SK-N-SH (cell line): ENCODE results near the gene PRPH. TPM values are rescaled to one million over a fixed set of nuclear protein-coding genes. Genes with fewer than 3 reads are reported as not detected.

Experiments used
- CTCF ChIA-PET: fragments of 300-600, 350-600 bp; formaldehyde crosslinking; extraction: SDS; loops from one replicate; lab custom pipeline; 2021; lab: Yijun Ruan, JAX
- POLR2A ChIA-PET: fragments of 350-600 bp; sonication (Branson Sonifier 250); formaldehyde crosslinking; extraction: SDS; loops from one replicate; lab custom pipeline; 2020; ENCODE audit warnings: antibody characterized with exemption, inconsistent platforms; lab: Yijun Ruan, JAX
- DNase-seq: peaks from one replicate; pipeline ENCODE4 v3.0.0; 2012
- H2AFZ ChIP-seq: fragments of 200-600 bp; sonication (generic); 2 replicates; pipeline ENCODE4 v1.8.1; 2016; ENCODE audit warnings: antibody characterized with exemption, mild to moderate bottlenecking, low read depth
- H3F3A ChIP-seq: fragments of 200-600 bp; sonication (generic); replicated peaks from 2 replicates; pipeline ENCODE3; 2016; ENCODE audit warnings: antibody characterized with exemption, mild to moderate bottlenecking; ENCODE audit not compliant: insufficient read depth
- H3K27ac ChIP-seq, 2 experiments: fragments of 200-500 bp in 1 of 2; fragments of 200-600 bp in 1 of 2; sonication (Bioruptor generic) in 1 of 2; sonication (generic), shearing (Covaris generic) in 1 of 2; 2 replicates each; pipeline versions ENCODE4 v1.5.1 to v1.6.1; 2014 to 2016; ENCODE audit warnings: low read depth in 2 of 2, inconsistent platforms in 1 of 2, low read length in 1 of 2, mild to moderate bottlenecking in 1 of 2, mixed read lengths in 1 of 2
- H3K27me3 ChIP-seq: fragments of 200-600 bp; sonication (generic), shearing (Covaris generic); 2 replicates; pipeline ENCODE4 v1.6.1; 2016; ENCODE audit warnings: mixed run types; ENCODE audit not compliant: insufficient read depth
- H3K36me3 ChIP-seq, 2 experiments: fragments of 200-500 bp in 1 of 2; fragments of 200-600 bp in 1 of 2; sonication (Bioruptor generic) in 1 of 2; sonication (generic) in 1 of 2; replicated peaks in 1 of 2; 2 replicates each; pipeline versions ENCODE3 to v1.5.1; 2014 to 2016; ENCODE audit warnings: low read length in 1 of 2, mild to moderate bottlenecking in 1 of 2; ENCODE audit not compliant: insufficient read depth in 2 of 2, control insufficient read depth in 1 of 2
- H3K4me1 ChIP-seq, 2 experiments: fragments of 200-500 bp in 1 of 2; fragments of 200-600 bp in 1 of 2; sonication (Bioruptor generic) in 1 of 2; sonication (generic), shearing (Covaris generic) in 1 of 2; 2 replicates each; pipeline versions ENCODE4 v1.5.1 to v1.6.1; 2014 to 2016; ENCODE audit warnings: low read depth in 1 of 2, low read length in 1 of 2, mixed run types in 1 of 2; ENCODE audit not compliant: insufficient read depth in 2 of 2, control insufficient read depth in 1 of 2
- H3K4me2 ChIP-seq: fragments of 200-600 bp; sonication (generic), shearing (Covaris generic); 2 replicates; pipeline ENCODE4 v1.6.1; 2017; ENCODE audit warnings: mixed run types
- H3K4me3 ChIP-seq, 2 experiments: fragments of 200-500 bp in 1 of 2; fragments of 200-600 bp in 1 of 2; sonication (Bioruptor generic) in 1 of 2; sonication (generic), shearing (Covaris generic) in 1 of 2; 2 replicates each; pipeline versions ENCODE4 v1.5.1 to v1.8.1; 2014 to 2016; ENCODE audit warnings: low read depth in 2 of 2, inconsistent platforms in 1 of 2, low read length in 1 of 2, mild to moderate bottlenecking in 1 of 2, mixed read lengths in 1 of 2, moderate library complexity in 1 of 2
- H3K79me2 ChIP-seq: fragments of 200-600 bp; sonication (generic); 2 replicates; pipeline ENCODE4 v1.8.1; 2017; ENCODE audit warnings: mild to moderate bottlenecking; ENCODE audit not compliant: insufficient read depth
- H3K9ac ChIP-seq: fragments of 200-600 bp; sonication (generic); 2 replicates; pipeline ENCODE4 v1.6.1; 2017; ENCODE audit warnings: mixed run types
- H3K9me2 ChIP-seq: fragments of 200-600 bp; sonication (generic); 2 replicates; pipeline ENCODE4 v1.6.1; 2017; ENCODE audit warnings: mixed run types
- H3K9me3 ChIP-seq: fragments of 200-600 bp; sonication (generic); 2 replicates; pipeline ENCODE4 v1.6.1; 2017; ENCODE audit warnings: mixed run types, mild to moderate bottlenecking, moderate library complexity
- H4K20me1 ChIP-seq: fragments of 200-600 bp; sonication (generic); 2 replicates; pipeline ENCODE4 v1.6.1; 2017; ENCODE audit warnings: mild to moderate bottlenecking, mixed run types; ENCODE audit not compliant: insufficient read depth
- CHD2 ChIP-seq: fragments of 150-350 bp; IDR thresholded peaks from 2 replicates; pipeline ENCODE4 v1.6.1; 2018; ENCODE audit warnings: low read length; ENCODE audit not compliant: partially characterized antibody
- EZH2phosphoT487 ChIP-seq: fragments of 200-600 bp; sonication (generic); IDR thresholded peaks from 2 replicates; pipeline ENCODE4 v1.6.1; 2017; ENCODE audit warnings: low read depth, mixed run types, mild to moderate bottlenecking, antibody characterized with exemption, moderate library complexity, borderline replicate concordance
- FOSL2 ChIP-seq: IDR thresholded peaks from 2 replicates; pipeline ENCODE4 v1.4.0; 2012; ENCODE audit warnings: low read depth, mild to moderate bottlenecking, moderate library complexity, borderline replicate concordance
- FOXJ3 ChIP-seq: sonication (generic); formaldehyde crosslinking; IDR thresholded peaks from 2 replicates; pipeline ENCODE4 v1.5.1; 2020; ENCODE audit warnings: mild to moderate bottlenecking, missing genetic modification reagents
- FOXM1 ChIP-seq: IDR thresholded peaks from 2 replicates; pipeline ENCODE4 v1.4.0; 2012; ENCODE audit warnings: low read depth, mild to moderate bottlenecking
- GATA2 ChIP-seq: sonication (generic); formaldehyde crosslinking; IDR thresholded peaks from 2 replicates; pipeline ENCODE4 v1.5.0; 2020; ENCODE audit warnings: mild to moderate bottlenecking, missing genetic modification reagents
- JUND ChIP-seq: IDR thresholded peaks from 2 replicates; pipeline ENCODE4 v1.4.0; 2012
- MEF2A ChIP-seq: IDR thresholded peaks from 2 replicates; pipeline ENCODE4 v1.4.0; 2012; ENCODE audit warnings: low read depth, borderline replicate concordance
- MXI1 ChIP-seq: IDR thresholded peaks from 2 replicates; pipeline ENCODE4 v1.6.1; 2012; ENCODE audit warnings: mild to moderate bottlenecking, low read depth, low read length, improper control_type of control experiment
- RAD21 ChIP-seq: IDR thresholded peaks from 2 replicates; pipeline ENCODE4 v1.6.1; 2012; ENCODE audit warnings: mild to moderate bottlenecking, low read length
- RCOR1 ChIP-seq: fragments of 150-350 bp; IDR thresholded peaks from 2 replicates; pipeline ENCODE4 v1.6.1; 2017; ENCODE audit warnings: antibody characterized with exemption, low read length
- SIN3A ChIP-seq: IDR thresholded peaks from 2 replicates; pipeline ENCODE4 v1.6.1; 2012; ENCODE audit warnings: low read depth, mild to moderate bottlenecking, low read length, moderate library complexity, borderline replicate concordance
- SMC3 ChIP-seq: IDR thresholded peaks from 2 replicates; pipeline ENCODE4 v1.6.1; 2012; ENCODE audit warnings: low read depth, low read length, improper control_type of control experiment
- TAF1 ChIP-seq: IDR thresholded peaks from 2 replicates; pipeline ENCODE4 v1.6.1; 2012; ENCODE audit warnings: low read depth, mild to moderate bottlenecking, low read length, moderate library complexity, borderline replicate concordance
- TEAD4 ChIP-seq: IDR thresholded peaks from 2 replicates; pipeline ENCODE4 v1.4.0; 2012; ENCODE audit warnings: mild to moderate bottlenecking, borderline replicate concordance; ENCODE audit not compliant: insufficient read depth
- YY1 ChIP-seq: IDR thresholded peaks from 2 replicates; pipeline ENCODE4 v1.4.0; 2012; ENCODE audit warnings: low read depth, mild to moderate bottlenecking
- WGBS: methylation state at CpG from one replicate; pipeline ENCODE4 v1.1.6; 2017; ENCODE audit warnings: low lambda C conversion rate; 5-methylcytosine and 5-hydroxymethylcytosine counted together
- polyA plus RNA-seq, 3 experiments: library from polyadenylated mRNA; depleted of rRNA; stranded (reverse); fragments of >200 nt; gene quantifications; 2 replicates each; pipeline ENCODE4 v1.2.3, GENCODE V29; 2012
- TF ChIP-seq, protein P1 (sequence below): IDR thresholded peaks from 2 replicates; pipeline ENCODE4; 2012
- TF ChIP-seq, protein P2 (sequence below): IDR thresholded peaks from 2 replicates; pipeline ENCODE4 v1.6.1; 2012; ENCODE audit warnings: mild to moderate bottlenecking, low read depth, low read length, moderate library complexity
- TF ChIP-seq, protein P3 (sequence below): fragments of 200-600 bp; sonication (generic); IDR thresholded peaks from 2 replicates; pipeline ENCODE4 v1.6.1; 2017; ENCODE audit warnings: antibody characterized with exemption, mild to moderate bottlenecking, moderate library complexity

The PRPH gene
- polyA plus RNA-seq, 1 of the 3 experiments (the other 2 are of a cell fraction), result 1.9 TPM

DNA sequence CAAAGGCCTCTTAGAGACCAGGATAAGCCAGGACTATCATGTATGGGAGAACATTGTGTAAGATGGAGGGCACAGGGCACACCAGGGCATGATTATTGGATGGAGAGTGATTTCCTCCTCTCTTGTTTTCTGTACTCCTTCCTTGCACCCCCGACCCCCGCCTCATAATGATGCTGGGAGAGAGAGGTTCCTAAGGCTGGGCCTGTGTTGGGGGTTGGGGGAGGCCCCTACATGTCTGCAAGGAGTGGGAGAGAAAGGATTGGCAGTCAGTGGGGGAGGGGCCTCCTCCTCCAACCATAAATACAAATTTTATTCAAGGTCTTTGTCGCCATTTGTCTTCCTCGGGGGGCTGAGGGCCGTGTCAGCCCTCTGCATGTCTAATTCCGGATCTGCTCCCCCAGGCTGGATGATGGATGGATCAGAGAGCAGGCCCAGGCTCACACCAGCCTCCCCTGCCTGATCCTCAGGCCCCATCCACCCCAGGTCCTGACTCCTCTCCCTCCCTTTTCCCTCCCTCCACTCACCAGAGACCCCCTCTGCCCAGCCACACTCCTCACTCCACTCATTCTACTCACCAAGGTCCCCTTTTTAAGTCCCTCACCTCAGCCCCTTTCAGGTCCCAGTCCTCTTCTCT lies 44.0 kb downstream of the PRPH start:
- H3K4me2 ChIP-seq, result no peak overlapping the region
- peaks cover 0 to 21% of the 10 kb centered on the region in 2 experiments; a peak in 1 of 4 replicates for H3K4me1 ChIP-seq
- CTCF ChIA-PET, result interaction anchor here (0.9 to 15.9 kb wide), 5 partner anchors 8 to 275 kb away, joined by 3 to 658 read pairs (median 9); partner anchors contain the start of genes DNAJC22 and PRPH
- DNase-seq, result no peak
- H2AFZ ChIP-seq, result no peak overlapping the region
- H3K27me3 ChIP-seq, result no peaks in the 10 kb centered on the region
- H3K4me3 ChIP-seq, result no peak overlapping the region
- 68% methylated on average over 6 of the region's 6 CpGs for WGBS
- H3K9me3 ChIP-seq, result no peaks in the 10 kb centered on the region
- TF ChIP-seq JUND, result no peak
- TF ChIP-seq, protein P1, sequence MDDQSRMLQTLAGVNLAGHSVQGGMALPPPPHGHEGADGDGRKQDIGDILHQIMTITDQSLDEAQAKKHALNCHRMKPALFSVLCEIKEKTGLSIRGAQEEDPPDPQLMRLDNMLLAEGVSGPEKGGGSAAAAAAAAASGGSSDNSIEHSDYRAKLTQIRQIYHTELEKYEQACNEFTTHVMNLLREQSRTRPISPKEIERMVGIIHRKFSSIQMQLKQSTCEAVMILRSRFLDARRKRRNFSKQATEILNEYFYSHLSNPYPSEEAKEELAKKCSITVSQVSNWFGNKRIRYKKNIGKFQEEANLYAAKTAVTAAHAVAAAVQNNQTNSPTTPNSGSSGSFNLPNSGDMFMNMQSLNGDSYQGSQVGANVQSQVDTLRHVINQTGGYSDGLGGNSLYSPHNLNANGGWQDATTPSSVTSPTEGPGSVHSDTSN, result no peak
- TF ChIP-seq RCOR1, result no peak
- TF ChIP-seq, protein P2, sequence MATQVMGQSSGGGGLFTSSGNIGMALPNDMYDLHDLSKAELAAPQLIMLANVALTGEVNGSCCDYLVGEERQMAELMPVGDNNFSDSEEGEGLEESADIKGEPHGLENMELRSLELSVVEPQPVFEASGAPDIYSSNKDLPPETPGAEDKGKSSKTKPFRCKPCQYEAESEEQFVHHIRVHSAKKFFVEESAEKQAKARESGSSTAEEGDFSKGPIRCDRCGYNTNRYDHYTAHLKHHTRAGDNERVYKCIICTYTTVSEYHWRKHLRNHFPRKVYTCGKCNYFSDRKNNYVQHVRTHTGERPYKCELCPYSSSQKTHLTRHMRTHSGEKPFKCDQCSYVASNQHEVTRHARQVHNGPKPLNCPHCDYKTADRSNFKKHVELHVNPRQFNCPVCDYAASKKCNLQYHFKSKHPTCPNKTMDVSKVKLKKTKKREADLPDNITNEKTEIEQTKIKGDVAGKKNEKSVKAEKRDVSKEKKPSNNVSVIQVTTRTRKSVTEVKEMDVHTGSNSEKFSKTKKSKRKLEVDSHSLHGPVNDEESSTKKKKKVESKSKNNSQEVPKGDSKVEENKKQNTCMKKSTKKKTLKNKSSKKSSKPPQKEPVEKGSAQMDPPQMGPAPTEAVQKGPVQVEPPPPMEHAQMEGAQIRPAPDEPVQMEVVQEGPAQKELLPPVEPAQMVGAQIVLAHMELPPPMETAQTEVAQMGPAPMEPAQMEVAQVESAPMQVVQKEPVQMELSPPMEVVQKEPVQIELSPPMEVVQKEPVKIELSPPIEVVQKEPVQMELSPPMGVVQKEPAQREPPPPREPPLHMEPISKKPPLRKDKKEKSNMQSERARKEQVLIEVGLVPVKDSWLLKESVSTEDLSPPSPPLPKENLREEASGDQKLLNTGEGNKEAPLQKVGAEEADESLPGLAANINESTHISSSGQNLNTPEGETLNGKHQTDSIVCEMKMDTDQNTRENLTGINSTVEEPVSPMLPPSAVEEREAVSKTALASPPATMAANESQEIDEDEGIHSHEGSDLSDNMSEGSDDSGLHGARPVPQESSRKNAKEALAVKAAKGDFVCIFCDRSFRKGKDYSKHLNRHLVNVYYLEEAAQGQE, result no peak
- no peak for TF ChIP-seq TAF1
- TF ChIP-seq MXI1, result no peak
- TF ChIP-seq CHD2, result no peak
- TF ChIP-seq FOSL2, result no peak
- TF ChIP-seq FOXM1, result no peak
- TF ChIP-seq SIN3A, result no peak
- TF ChIP-seq MEF2A, result no peak
- TF ChIP-seq SMC3, result no peak
- TF ChIP-seq, protein P3, sequence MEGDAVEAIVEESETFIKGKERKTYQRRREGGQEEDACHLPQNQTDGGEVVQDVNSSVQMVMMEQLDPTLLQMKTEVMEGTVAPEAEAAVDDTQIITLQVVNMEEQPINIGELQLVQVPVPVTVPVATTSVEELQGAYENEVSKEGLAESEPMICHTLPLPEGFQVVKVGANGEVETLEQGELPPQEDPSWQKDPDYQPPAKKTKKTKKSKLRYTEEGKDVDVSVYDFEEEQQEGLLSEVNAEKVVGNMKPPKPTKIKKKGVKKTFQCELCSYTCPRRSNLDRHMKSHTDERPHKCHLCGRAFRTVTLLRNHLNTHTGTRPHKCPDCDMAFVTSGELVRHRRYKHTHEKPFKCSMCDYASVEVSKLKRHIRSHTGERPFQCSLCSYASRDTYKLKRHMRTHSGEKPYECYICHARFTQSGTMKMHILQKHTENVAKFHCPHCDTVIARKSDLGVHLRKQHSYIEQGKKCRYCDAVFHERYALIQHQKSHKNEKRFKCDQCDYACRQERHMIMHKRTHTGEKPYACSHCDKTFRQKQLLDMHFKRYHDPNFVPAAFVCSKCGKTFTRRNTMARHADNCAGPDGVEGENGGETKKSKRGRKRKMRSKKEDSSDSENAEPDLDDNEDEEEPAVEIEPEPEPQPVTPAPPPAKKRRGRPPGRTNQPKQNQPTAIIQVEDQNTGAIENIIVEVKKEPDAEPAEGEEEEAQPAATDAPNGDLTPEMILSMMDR, result no peak
- TF ChIP-seq FOXJ3 (CRISPR knock-in tag), result no peak
- no peak for TF ChIP-seq GATA2 (CRISPR knock-in tag)
- no peak for TF ChIP-seq YY1
- no peak for TF ChIP-seq EZH2phosphoT487
- TF ChIP-seq TEAD4, result no peak
- no peak for TF ChIP-seq RAD21
- no peaks in the 10 kb centered on the region for H3K79me2 ChIP-seq
- no peaks in the 10 kb centered on the region for H4K20me1 ChIP-seq
- POLR2A ChIA-PET, result interaction anchor here (2.6 kb wide), 1 partner anchor 16 kb away, joined by 8 read pairs; the partner anchor contains the start of gene TROAP
- H3K27ac ChIP-seq, result no peak overlapping the region
- H3K36me3 ChIP-seq, result no peaks in the 10 kb centered on the region
- H3K9ac ChIP-seq, result no peak overlapping the region
- no peaks in the 10 kb centered on the region for H3K9me2 ChIP-seq
- peaks cover 17% of the 10 kb centered on the region for H3F3A ChIP-seq
